ENCODE data around the gene JAZF1. TPM values are rescaled to one million over a fixed set of nuclear protein-coding genes. Genes with fewer than 3 reads are reported as not detected.

JAZF1 gene
- total and polyA plus RNA-seq, 2 of the 4 experiments (the other 2 are of a cell fraction), result 8.4 to 10.5 TPM

- H3K36me3 ChIP-seq (ENCODE audit: control insufficient read depth, insufficient read depth, low read length), result peaks cover 7% of the 10 kb centered on the region
- H4K8ac ChIP-seq (ENCODE audit: low read depth in 2 of 2, low read length in 2 of 2), result no peak overlapping the region
- H2AFZ ChIP-seq (replicated peaks; ENCODE audit: low read length, poor library complexity), result no peak overlapping the region
- H3K4me3 ChIP-seq (ENCODE audit: insufficient read depth, low read depth, low read length), result no peak overlapping the region
- TF ChIP-seq BHLHE40 (IDR thresholded peaks at IDR 0.05; ENCODE audit: low read depth, low read length) (no peak), RAD21 (IDR thresholded peaks at IDR 0.05; ENCODE audit: low read length) (no peak), MAFK (IDR thresholded peaks at IDR 0.05; ENCODE audit: low read depth, low read length) (no peak), CHD1 (IDR thresholded peaks at IDR 0.05; ENCODE audit: low read depth, low read length) (no peak), USF2 (IDR thresholded peaks at IDR 0.05; ENCODE audit: low read depth, low read length) (no peak), FOS (IDR thresholded peaks at IDR 0.05; ENCODE audit: low read depth, low read length) (no peak), RFX5 (IDR thresholded peaks at IDR 0.05; ENCODE audit: low read depth, low read length) (no peak), MAZ (IDR thresholded peaks at IDR 0.05; ENCODE audit: borderline replicate concordance, low read depth, low read length) (no peak), CEBPB (IDR thresholded peaks at IDR 0.05; ENCODE audit: low read depth, low read length) (no peak), NFE2L2 (IDR thresholded peaks at IDR 0.05; ENCODE audit: low read depth, low read length) (no peak), POLR2A (IDR thresholded peaks at IDR 0.05; ENCODE audit: low read depth, low read length) (no peak), MXI1 (IDR thresholded peaks at IDR 0.05; ENCODE audit: borderline replicate concordance, low read depth, low read length) (no peak), RCOR1 (IDR thresholded peaks at IDR 0.05; ENCODE audit: insufficient replicate concordance, low read length) (no peak), SMC3 (IDR thresholded peaks at IDR 0.05; ENCODE audit: low read depth, low read length) (no peak)
- TF ChIP-seq, protein P1, sequence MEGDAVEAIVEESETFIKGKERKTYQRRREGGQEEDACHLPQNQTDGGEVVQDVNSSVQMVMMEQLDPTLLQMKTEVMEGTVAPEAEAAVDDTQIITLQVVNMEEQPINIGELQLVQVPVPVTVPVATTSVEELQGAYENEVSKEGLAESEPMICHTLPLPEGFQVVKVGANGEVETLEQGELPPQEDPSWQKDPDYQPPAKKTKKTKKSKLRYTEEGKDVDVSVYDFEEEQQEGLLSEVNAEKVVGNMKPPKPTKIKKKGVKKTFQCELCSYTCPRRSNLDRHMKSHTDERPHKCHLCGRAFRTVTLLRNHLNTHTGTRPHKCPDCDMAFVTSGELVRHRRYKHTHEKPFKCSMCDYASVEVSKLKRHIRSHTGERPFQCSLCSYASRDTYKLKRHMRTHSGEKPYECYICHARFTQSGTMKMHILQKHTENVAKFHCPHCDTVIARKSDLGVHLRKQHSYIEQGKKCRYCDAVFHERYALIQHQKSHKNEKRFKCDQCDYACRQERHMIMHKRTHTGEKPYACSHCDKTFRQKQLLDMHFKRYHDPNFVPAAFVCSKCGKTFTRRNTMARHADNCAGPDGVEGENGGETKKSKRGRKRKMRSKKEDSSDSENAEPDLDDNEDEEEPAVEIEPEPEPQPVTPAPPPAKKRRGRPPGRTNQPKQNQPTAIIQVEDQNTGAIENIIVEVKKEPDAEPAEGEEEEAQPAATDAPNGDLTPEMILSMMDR (conservative IDR thresholded peaks at IDR 0.05; ENCODE audit: low read depth, low read length), result no peak
- TF ChIP-seq, protein P2, sequence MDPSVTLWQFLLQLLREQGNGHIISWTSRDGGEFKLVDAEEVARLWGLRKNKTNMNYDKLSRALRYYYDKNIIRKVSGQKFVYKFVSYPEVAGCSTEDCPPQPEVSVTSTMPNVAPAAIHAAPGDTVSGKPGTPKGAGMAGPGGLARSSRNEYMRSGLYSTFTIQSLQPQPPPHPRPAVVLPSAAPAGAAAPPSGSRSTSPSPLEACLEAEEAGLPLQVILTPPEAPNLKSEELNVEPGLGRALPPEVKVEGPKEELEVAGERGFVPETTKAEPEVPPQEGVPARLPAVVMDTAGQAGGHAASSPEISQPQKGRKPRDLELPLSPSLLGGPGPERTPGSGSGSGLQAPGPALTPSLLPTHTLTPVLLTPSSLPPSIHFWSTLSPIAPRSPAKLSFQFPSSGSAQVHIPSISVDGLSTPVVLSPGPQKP (IDR thresholded peaks at IDR 0.05; ENCODE audit: borderline replicate concordance, low read depth, low read length), result no peak
- no peak overlapping the region for H3K4me2 ChIP-seq (ENCODE audit: low read depth, low read length)
- no peak overlapping the region for H2BK20ac ChIP-seq (ENCODE audit: low read depth, low read length)
- no peak overlapping the region for H3K56ac ChIP-seq (ENCODE audit: extremely low read depth, insufficient read depth, low read length)
- ChIA-PET POLR2A (ENCODE audit: unreplicated experiment) (no interaction called here), CTCF (no interaction called here)
- no peak overlapping the region for H2BK5ac ChIP-seq (ENCODE audit: low read depth, low read length, poor library complexity, severe bottlenecking)
- no peak overlapping the region for H4K5ac ChIP-seq (ENCODE audit: low read depth, low read length)
- H3K4me1 ChIP-seq (ENCODE audit: control insufficient read depth, insufficient read depth, low read length), result peaks cover 5% of the 10 kb centered on the region; the same call in 1 of the 2 replicates
- H3K23ac ChIP-seq (ENCODE audit: low read depth, low read length), result no peak overlapping the region
- H2BK15ac ChIP-seq (ENCODE audit: low read depth, low read length), result no peak overlapping the region
- no peak overlapping the region for H4K91ac ChIP-seq (ENCODE audit: insufficient read depth, low read depth, low read length)
- in situ Hi-C loops (cut with MboI; ENCODE audit: low sequenced_read_pairs), result no loop called here
- WGBS, 2 experiments (ENCODE audit: extremely low coverage in 2 of 2, insufficient read length in 1 of 2), result no CpG with 5 or more reads among the region's 4 CpGs
- H3K9ac ChIP-seq (ENCODE audit: low read depth, low read length), result no peak overlapping the region
- H4K20me1 ChIP-seq (ENCODE audit: insufficient read depth, low read length), result no peaks in the 10 kb centered on the region; the same call in 1 of the 2 replicates
- dilution Hi-C loops (cut with HindIII; ENCODE audit: low sequenced_read_pairs, unreplicated experiment), result no loop called here
- ATAC-seq (ENCODE audit: low read depth) (no peak), DNase-seq (no peak)
- no peak overlapping the region for H3K18ac ChIP-seq (ENCODE audit: low read depth, low read length)
- H3K9me1 ChIP-seq (ENCODE audit: insufficient read depth, low read length), result 0 out of 2 replicates have a peak, but pooled peaks cover 4% of the 10 kb centered on the region
- no peak overlapping the region for H3K14ac ChIP-seq (replicated peaks; ENCODE audit: low read depth, low read length)
- H2AK9ac ChIP-seq (replicated peaks; ENCODE audit: low read depth, low read length, poor library complexity), result no peak overlapping the region
- H3K79me1 ChIP-seq (ENCODE audit: low read depth in 1 of 2, low read length in 2 of 2), result peaks cover 7 to 27% of the 10 kb centered on the region in 2 experiments; a peak in 3 of 4 replicates
- H3K9me3 ChIP-seq (ENCODE audit: control insufficient read depth, insufficient read depth, low read length), result no peaks in the 10 kb centered on the region
- no TSS peak for BruUV-seq (replicated peaks)
- no peak overlapping the region for H3K4ac ChIP-seq (ENCODE audit: low read depth, low read length)
- H3K27ac ChIP-seq (ENCODE audit: insufficient read depth, low read length), result no peak overlapping the region
- intact Hi-C loops (cut with micrococcal nuclease), result no loop called here
- H3K27me3 ChIP-seq (ENCODE audit: control insufficient read depth, insufficient read depth, low read length), result no peaks in the 10 kb centered on the region
- H2BK120ac ChIP-seq (ENCODE audit: low read depth, low read length), result no peak overlapping the region
- H2AK5ac ChIP-seq (ENCODE audit: low read depth, low read length), result no peak overlapping the region
Measured at GRCh38 chr7:27810186-27810585, 370.4 kb downstream of the JAZF1 start.

Data from IMR-90 (cell line).